ENCODE data around the gene RFXANK.

RFXANK gene

DNA sequence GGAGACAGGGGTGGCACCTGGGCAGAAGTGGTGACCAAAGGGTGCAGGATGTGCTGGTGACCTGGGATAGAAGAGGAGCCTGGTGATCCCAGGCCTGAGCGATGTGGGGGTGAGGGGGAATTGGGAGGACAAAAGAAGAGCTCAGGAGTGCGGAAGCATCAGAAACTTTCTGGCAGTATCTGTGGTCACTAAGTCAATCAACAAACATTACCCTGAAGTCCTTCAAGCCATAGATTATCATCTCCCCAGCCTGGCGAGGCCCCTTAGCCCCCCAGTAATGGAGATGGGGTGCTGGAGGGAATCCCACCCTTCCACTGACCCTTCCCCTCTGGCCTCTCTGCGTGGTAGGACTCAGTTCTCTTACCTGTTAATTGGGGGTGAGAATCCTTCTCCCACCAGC lies 32.5 kb upstream of the RFXANK start:
- TF ChIP-seq GATA2 (IDR thresholded peaks at IDR 0.05; ENCODE audit: low read depth, low read length) (no peak), GATA3 (IDR thresholded peaks at IDR 0.05; ENCODE audit: low read depth, low read length) (no peak)

GRCh38 chr19:19160461-19161035 lies 31.5 kb upstream of the RFXANK start:
- TF ChIP-seq GATA2 (IDR thresholded peaks at IDR 0.05; ENCODE audit: low read depth, low read length) (no peak), GATA3 (IDR thresholded peaks at IDR 0.05; ENCODE audit: low read depth, low read length) (no peak)

DNA sequence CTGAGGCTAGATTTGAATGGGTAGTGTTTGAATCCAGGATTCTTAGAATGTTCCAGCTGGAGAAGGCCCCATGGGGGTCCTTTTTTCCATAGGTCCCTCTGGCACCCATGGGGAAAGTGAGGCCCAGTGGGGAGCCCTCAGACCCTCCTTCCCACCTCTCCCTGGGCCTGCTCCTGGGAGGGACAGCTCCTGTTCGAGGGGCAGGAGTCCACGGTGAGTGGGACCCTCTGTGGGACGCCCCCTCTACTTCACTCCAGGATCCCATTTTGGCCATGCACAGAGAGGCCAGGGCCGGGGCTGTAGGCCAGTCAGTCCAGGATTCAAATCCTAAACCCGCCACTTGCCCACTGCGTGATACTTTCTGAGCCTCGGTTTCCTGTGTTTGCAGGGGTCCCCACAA lies 29.6 kb upstream of the RFXANK start:
- TF ChIP-seq GATA3 (IDR thresholded peaks at IDR 0.05; ENCODE audit: low read depth, low read length) (no peak), GATA2 (IDR thresholded peaks at IDR 0.05; ENCODE audit: low read depth, low read length) (no peak)

DNA sequence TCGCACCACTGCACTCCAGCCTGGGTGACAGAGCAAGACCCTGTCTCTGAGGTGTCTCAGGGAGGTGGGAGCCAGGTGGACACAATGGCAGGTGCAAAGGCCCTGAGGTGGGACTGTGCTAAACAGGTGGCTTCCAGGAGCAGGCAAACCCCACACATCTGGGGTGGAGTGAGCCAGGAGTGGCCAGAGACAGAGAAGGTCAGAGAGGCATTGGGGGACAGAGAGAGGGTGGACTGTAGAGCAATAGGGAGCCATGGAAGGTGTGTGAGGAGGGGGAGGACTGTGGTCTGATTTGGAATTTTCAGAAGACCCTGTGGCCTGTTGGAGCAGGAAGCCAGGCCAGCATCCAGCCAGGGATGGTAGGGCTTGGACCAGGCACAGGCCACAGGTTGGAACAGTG lies 26.7 kb upstream of the RFXANK start:
- TF ChIP-seq GATA3 (IDR thresholded peaks at IDR 0.05; ENCODE audit: low read depth, low read length): no peak
- TF ChIP-seq GATA2 (IDR thresholded peaks at IDR 0.05; ENCODE audit: low read depth, low read length): no peak

DNA sequence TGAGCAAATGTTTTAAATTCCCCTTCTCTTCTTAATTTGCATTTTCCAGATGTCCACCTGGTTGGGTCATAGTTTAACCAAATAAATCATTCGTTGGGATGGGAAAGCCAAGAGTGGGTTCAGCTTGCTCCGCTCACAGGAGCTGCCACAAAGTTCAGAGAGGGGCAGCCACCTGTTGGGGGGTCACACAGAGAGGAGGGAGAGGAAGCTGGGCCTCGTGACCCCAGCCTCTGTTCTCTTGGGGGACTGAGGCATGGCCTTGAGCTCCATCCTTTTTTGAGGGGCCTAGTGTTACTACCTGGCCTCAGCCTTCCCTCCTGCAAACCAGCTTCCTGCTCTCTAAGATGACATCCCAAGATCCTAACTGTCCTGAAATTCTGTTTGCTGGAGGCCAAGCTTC lies 24.4 kb upstream of the RFXANK start:
- TF ChIP-seq GATA3 (IDR thresholded peaks at IDR 0.05; ENCODE audit: low read depth, low read length): no peak

- TF ChIP-seq GATA2 (IDR thresholded peaks at IDR 0.05; ENCODE audit: low read depth, low read length) (no peak), GATA3 (IDR thresholded peaks at IDR 0.05; ENCODE audit: low read depth, low read length) (no peak)
These were observed 22.6 kb upstream of the RFXANK start for GRCh38 chr19:19169236-19170052.

DNA sequence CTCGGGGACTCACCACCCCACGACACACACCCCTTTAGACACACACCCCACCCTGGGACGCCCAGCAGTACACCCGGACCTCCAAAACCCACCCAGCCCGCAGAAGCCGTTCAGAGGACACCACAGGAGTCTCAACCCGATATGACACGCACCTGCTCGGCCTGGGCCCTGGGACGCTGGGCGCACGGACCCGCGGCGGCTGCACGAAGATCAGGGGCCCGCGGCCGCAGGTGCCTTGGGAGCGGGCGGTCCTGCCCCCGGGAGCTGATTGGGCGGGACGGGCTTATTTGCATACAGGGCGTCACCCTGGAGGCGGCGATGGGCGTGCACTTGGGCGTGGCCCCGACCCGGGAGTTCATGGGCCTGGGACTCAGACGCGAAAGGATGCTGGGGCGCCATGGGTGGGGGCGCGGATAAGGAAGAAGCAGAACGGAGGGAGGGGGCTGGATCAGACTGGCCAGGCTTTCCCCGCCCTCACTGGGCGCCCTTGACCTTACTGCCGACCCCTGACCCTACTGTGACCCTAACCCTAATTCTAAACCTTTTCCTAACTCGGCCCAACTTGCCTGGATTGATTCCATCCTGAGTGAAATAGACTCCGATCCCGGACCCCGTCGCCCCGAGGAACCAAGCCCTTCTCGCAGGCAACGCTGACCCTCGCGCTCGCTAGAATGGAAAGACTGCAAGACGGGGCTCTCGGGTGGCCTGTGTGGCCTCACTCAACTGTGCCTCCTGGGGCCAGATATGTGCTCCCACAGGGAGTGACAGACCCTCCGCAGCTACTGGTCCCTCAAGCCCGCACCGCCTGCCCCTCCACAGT lies 21.8 kb upstream of the RFXANK start, which contains the start of gene MEF2B:
Gene MEF2B, minus strand, starts transcription at position 211 of the 820 bp plus-strand sequence. CDS start 19,528 bp downstream, outside the sequence.
- TF ChIP-seq GATA2 (IDR thresholded peaks at IDR 0.05; ENCODE audit: low read depth, low read length) (no peak), GATA3 (IDR thresholded peaks at IDR 0.05; ENCODE audit: low read depth, low read length) (no peak)

GRCh38 chr19:19170873-19171672 lies 21.0 kb upstream of the RFXANK start:
- TF ChIP-seq GATA3 (IDR thresholded peaks at IDR 0.05; ENCODE audit: low read depth, low read length) (no peak), GATA2 (IDR thresholded peaks at IDR 0.05; ENCODE audit: low read depth, low read length) (no peak)

GRCh38 chr19:19171821-19172532 lies 20.1 kb upstream of the RFXANK start:
- TF ChIP-seq GATA3 (IDR thresholded peaks at IDR 0.05; ENCODE audit: low read depth, low read length) (no peak), GATA2 (IDR thresholded peaks at IDR 0.05; ENCODE audit: low read depth, low read length) (no peak)

- TF ChIP-seq GATA3 (IDR thresholded peaks at IDR 0.05; ENCODE audit: low read depth, low read length) (no peak), GATA2 (IDR thresholded peaks at IDR 0.05; ENCODE audit: low read depth, low read length) (no peak)
These were observed 15.1 kb upstream of the RFXANK start for GRCh38 chr19:19176950-19177349.

DNA sequence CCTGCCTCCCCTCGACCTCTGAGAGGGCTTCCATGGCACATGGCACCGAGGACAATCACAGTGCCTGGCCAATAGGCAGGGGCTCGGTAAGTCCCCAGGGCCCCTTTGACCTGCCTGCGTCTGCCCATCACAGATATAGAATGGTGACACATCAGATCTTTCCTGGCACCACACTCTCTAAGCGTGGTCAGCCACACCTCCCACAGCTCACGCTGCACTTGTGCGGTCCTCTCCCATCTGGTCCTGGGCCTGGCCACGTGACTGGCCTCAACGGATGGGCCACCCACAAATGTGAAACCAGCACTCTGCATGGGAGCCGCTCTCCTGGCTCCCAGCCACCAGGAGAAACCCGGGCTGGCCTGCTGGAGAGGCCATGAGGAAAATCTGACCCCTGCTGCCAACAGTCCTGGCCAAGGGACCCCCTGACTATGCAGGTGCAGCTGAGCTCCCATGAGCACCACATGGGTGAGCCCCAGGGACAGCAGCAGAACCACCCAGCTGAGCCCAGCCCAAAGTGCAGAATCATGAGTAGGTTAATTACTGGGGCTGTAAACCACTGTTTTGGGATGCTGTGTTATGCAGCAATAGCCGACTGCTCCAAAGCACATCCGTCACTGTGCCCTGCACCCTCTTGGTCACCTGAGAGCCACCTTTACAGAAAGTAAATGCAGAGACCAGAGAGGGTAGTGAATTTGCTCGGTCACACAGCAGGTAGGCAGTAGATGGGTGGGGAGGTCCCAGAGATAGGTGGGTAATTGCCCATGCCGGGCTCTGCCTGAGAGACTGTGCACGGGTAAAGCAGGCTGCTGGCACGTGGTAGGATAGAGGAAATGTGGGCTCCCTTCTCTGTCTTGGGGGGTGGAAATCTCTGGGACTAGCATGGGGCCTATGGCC lies 12.3 kb upstream of the RFXANK start:
- TF ChIP-seq GATA3 (IDR thresholded peaks at IDR 0.05; ENCODE audit: low read depth, low read length): no peak
- TF ChIP-seq GATA2 (IDR thresholded peaks at IDR 0.05; ENCODE audit: low read depth, low read length): no peak

DNA sequence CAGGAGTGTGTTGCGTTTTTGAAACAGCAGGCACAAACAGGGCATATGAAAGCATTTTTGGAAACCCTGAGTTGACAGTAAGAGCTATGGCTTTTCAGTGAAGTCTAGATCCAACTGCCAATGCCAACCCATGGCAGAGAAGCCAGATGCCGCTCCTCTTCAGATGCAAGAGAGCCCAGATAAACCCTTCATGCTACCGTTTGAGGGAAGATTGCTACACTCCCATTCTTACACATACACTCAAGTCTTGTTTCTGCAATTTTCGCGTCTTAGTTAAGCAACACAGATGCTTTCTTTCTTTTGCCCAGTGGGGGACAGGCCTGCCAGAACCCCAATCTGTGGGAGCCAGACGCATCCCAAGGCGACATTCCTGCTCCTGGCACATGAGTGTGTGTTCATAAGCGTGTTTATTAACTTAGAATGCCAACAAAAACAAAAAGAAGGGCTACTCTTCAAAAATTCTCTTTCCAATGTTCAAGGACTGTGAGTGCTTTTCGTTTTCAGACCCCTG lies 10.5 kb upstream of the RFXANK start:
- TF ChIP-seq GATA2 (IDR thresholded peaks at IDR 0.05; ENCODE audit: low read depth, low read length): no peak

Data from SH-SY5Y (cell line).